Ectodermal cell (in vitro differentiated cells): Measurements from ENCODE around the gene ANGPTL2.

Source experiments
- H3K27ac ChIP-seq: 2 replicates; pipeline ENCODE4 v1.7.0; 2013; ENCODE audit warnings: mild to moderate bottlenecking, low read depth, low read length; ENCODE audit not compliant: insufficient read depth, poor library complexity, severe bottlenecking
- H3K27me3 ChIP-seq: 2 replicates; pipeline ENCODE4 v1.7.0; 2013; ENCODE audit warnings: mild to moderate bottlenecking, low read length; ENCODE audit not compliant: insufficient read depth, control insufficient read depth, poor library complexity, severe bottlenecking
- H3K36me3 ChIP-seq: one replicate; pipeline ENCODE4 v1.7.0; 2013; ENCODE audit warnings: low read length; ENCODE audit not compliant: control insufficient read depth, insufficient read depth
- H3K4me1 ChIP-seq: one replicate; pipeline ENCODE4 v1.7.0; 2013; ENCODE audit warnings: low read length; ENCODE audit not compliant: control insufficient read depth, insufficient read depth
- H3K4me3 ChIP-seq: 2 replicates; pipeline ENCODE4 v1.7.0; 2013; ENCODE audit warnings: low read depth, low read length, control low read depth; ENCODE audit not compliant: insufficient read depth
- H3K9me3 ChIP-seq: 2 replicates; pipeline ENCODE4 v1.7.0; 2013; ENCODE audit warnings: mild to moderate bottlenecking, low read length, moderate library complexity; ENCODE audit not compliant: control insufficient read depth
- WGBS, 2 experiments: methylation state at CpG; one replicate each; pipeline ENCODE4 v1.1.7; 2013; ENCODE audit warnings: missing lambda C conversion rate in 2 of 2; 5-methylcytosine and 5-hydroxymethylcytosine counted together

ANGPTL2 gene

GRCh38 chr9:127097683-127098082, 24.8 kb downstream of the ANGPTL2 start:
- WGBS, 2 experiments = 94 to 96% methylated on average over 5 of the region's 5 CpGs
- H3K27ac ChIP-seq = no peak overlapping the region
- H3K36me3 ChIP-seq = peaks cover 3% of the 10 kb centered on the region
- no peaks in the 10 kb centered on the region for H3K27me3 ChIP-seq
- no peak overlapping the region for H3K4me3 ChIP-seq
- no peaks in the 10 kb centered on the region for H3K4me1 ChIP-seq
- no peaks in the 10 kb centered on the region for H3K9me3 ChIP-seq

- 87 to 89% methylated on average over 13 of the region's 13 CpGs for WGBS, 2 experiments
- Histone ChIP-seq H3K4me1 (no peaks in the 10 kb centered on the region), H3K27me3 (no peaks in the 10 kb centered on the region), H3K9me3 (no peaks in the 10 kb centered on the region), H3K4me3 (no peak overlapping the region), H3K27ac (no peak overlapping the region), H3K36me3 (peaks cover 2% of the 10 kb centered on the region)
Observed at GRCh38 chr9:127096208-127096607, 26.2 kb downstream of the ANGPTL2 start.

- H3K27ac ChIP-seq = no peak overlapping the region
- H3K36me3 ChIP-seq = no peaks in the 10 kb centered on the region
- H3K4me1 ChIP-seq = no peaks in the 10 kb centered on the region
- 93 to 97% methylated on average over 5 of the region's 5 CpGs for WGBS, 2 experiments
- H3K27me3 ChIP-seq = no peaks in the 10 kb centered on the region
- no peaks in the 10 kb centered on the region for H3K9me3 ChIP-seq
- H3K4me3 ChIP-seq = no peak overlapping the region
Observed at GRCh38 chr9:127095411-127095810, 27.0 kb downstream of the ANGPTL2 start.

- no peaks in the 10 kb centered on the region for H3K36me3 ChIP-seq
- H3K27me3 ChIP-seq = no peaks in the 10 kb centered on the region
- 95 to 96% methylated on average over 17 of the region's 17 CpGs for WGBS, 2 experiments
- no peak overlapping the region for H3K4me3 ChIP-seq
- no peaks in the 10 kb centered on the region for H3K4me1 ChIP-seq
- H3K9me3 ChIP-seq = no peaks in the 10 kb centered on the region
- H3K27ac ChIP-seq = no peak overlapping the region
Observed at GRCh38 chr9:127093319-127094020, 29.0 kb downstream of the ANGPTL2 start.

- Histone ChIP-seq H3K36me3 (no peaks in the 10 kb centered on the region), H3K27me3 (no peaks in the 10 kb centered on the region), H3K27ac (no peak overlapping the region), H3K9me3 (no peaks in the 10 kb centered on the region), H3K4me1 (no peaks in the 10 kb centered on the region), H3K4me3 (no peak overlapping the region)
- WGBS, 2 experiments = 94 to 96% methylated on average over 9 of the region's 11 CpGs
Observed at GRCh38 chr9:127092041-127092608, 30.3 kb downstream of the ANGPTL2 start.

- Histone ChIP-seq H3K27ac (no peak overlapping the region), H3K4me1 (no peaks in the 10 kb centered on the region), H3K36me3 (no peaks in the 10 kb centered on the region), H3K4me3 (no peak overlapping the region), H3K9me3 (no peaks in the 10 kb centered on the region), H3K27me3 (no peaks in the 10 kb centered on the region)
- WGBS, 2 experiments = 89 to 90% methylated on average over 13 of the region's 13 CpGs
Observed at GRCh38 chr9:127091526-127091925, 30.9 kb downstream of the ANGPTL2 start.

- 93 to 95% methylated on average over 6 of the region's 6 CpGs for WGBS, 2 experiments
Observed at GRCh38 chr9:127090341-127090985, 32.0 kb downstream of the ANGPTL2 start.

GRCh38 chr9:127089631-127090081, 32.8 kb downstream of the ANGPTL2 start:
- no peaks in the 10 kb centered on the region for H3K4me1 ChIP-seq
- WGBS, 2 experiments = 95 to 96% methylated on average over 6 of the region's 6 CpGs
- no peaks in the 10 kb centered on the region for H3K27me3 ChIP-seq
- no peaks in the 10 kb centered on the region for H3K9me3 ChIP-seq
- H3K4me3 ChIP-seq = no peak overlapping the region
- H3K36me3 ChIP-seq = no peaks in the 10 kb centered on the region
- H3K27ac ChIP-seq = no peak overlapping the region

More at GRCh38 chr9:127090341-127090985, 32.0 kb downstream of the ANGPTL2 start:
- H3K4me1 ChIP-seq = no peaks in the 10 kb centered on the region
- H3K27me3 ChIP-seq = no peaks in the 10 kb centered on the region
- no peaks in the 10 kb centered on the region for H3K9me3 ChIP-seq
- H3K27ac ChIP-seq = no peak overlapping the region
- no peak overlapping the region for H3K4me3 ChIP-seq
- no peaks in the 10 kb centered on the region for H3K36me3 ChIP-seq

- H3K27ac ChIP-seq = no peak overlapping the region
- no peaks in the 10 kb centered on the region for H3K4me1 ChIP-seq
- no peaks in the 10 kb centered on the region for H3K27me3 ChIP-seq
- H3K36me3 ChIP-seq = no peaks in the 10 kb centered on the region
- H3K4me3 ChIP-seq = no peak overlapping the region
- 95% methylated on average over 27 of the region's 27 CpGs for WGBS, 2 experiments
- H3K9me3 ChIP-seq = no peaks in the 10 kb centered on the region
Observed at GRCh38 chr9:127088724-127089615, 33.5 kb downstream of the ANGPTL2 start.
